Esophagus squamous epithelium (tissue), 4 donors: Measurements from ENCODE around the gene DCPS.

ENCODE experiments used
- POLR2A ChIP-seq, 4 donors: fragments of 450-650 bp; IDR thresholded peaks; one replicate each; pipeline ENCODE4 v1.6.1; 2017; ENCODE audit warnings: antibody characterized with exemption in 4 of 4, mild to moderate bottlenecking in 4 of 4, moderate library complexity in 3 of 4
- TF ChIP-seq, protein P1 (sequence below), 6 experiments: fragments of 450-650 bp in 4 of 6; fragments of 200-600 bp in 2 of 6; sonication (generic) in 2 of 6; IDR thresholded peaks; one replicate each; pipeline ENCODE4 v1.5.1; 2016 to 2019; ENCODE audit warnings: antibody characterized with exemption in 6 of 6, mild to moderate bottlenecking in 4 of 6, moderate library complexity in 4 of 6

DNA sequence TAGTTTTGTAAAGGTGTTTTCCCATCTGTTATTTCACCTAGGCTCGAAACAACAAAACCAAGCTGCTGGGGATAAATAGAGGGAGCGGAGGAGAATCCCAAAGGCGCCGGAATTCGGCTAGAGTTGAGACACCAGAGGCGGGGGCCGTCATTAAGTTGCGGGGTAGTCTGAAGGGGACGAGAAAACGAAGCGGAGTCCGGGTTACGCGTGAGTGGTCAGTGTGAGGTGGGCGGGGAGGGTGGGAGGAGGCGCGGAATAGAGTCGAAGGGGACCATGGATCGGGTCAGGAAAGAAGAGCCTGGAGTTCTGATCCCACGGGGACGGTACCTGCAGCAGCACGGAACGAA, 35.5 kb upstream of the DCPS start:
- TF ChIP-seq, protein P1, sequence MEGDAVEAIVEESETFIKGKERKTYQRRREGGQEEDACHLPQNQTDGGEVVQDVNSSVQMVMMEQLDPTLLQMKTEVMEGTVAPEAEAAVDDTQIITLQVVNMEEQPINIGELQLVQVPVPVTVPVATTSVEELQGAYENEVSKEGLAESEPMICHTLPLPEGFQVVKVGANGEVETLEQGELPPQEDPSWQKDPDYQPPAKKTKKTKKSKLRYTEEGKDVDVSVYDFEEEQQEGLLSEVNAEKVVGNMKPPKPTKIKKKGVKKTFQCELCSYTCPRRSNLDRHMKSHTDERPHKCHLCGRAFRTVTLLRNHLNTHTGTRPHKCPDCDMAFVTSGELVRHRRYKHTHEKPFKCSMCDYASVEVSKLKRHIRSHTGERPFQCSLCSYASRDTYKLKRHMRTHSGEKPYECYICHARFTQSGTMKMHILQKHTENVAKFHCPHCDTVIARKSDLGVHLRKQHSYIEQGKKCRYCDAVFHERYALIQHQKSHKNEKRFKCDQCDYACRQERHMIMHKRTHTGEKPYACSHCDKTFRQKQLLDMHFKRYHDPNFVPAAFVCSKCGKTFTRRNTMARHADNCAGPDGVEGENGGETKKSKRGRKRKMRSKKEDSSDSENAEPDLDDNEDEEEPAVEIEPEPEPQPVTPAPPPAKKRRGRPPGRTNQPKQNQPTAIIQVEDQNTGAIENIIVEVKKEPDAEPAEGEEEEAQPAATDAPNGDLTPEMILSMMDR (IDR thresholded peaks at IDR 0.05) = no peak
- no peak for TF ChIP-seq POLR2A (IDR thresholded peaks at IDR 0.05)
